ENCODE results near the gene MOSPD3.

MOSPD3 gene

GRCh38 chr7:100575206-100575631 lies 37.1 kb upstream of the MOSPD3 start:
- Histone ChIP-seq H3K27me3 (replicated peaks) (no peaks in the 10 kb centered on the region), H3K27ac (no peak overlapping the region), H3K36me3 (replicated peaks) (peaks cover 59% of the 10 kb centered on the region), H3K4me3 (ENCODE audit: low read depth, low read length) (no peak overlapping the region)
- in situ Hi-C loops (cut with HindIII; ENCODE audit: low pct_ligation_motif_present, low sequenced_read_pairs): no loop called here
- no peak for TF ChIP-seq CTCF (IDR thresholded peaks at IDR 0.05; ENCODE audit: low read depth, low read length, missing control alignments)
- no peak for DNase-seq

- H3K36me3 ChIP-seq (replicated peaks): peaks cover 66% of the 10 kb centered on the region
- H3K27me3 ChIP-seq (replicated peaks): no peaks in the 10 kb centered on the region
- DNase-seq: no peak
- TF ChIP-seq CTCF (IDR thresholded peaks at IDR 0.05; ENCODE audit: low read depth, low read length, missing control alignments): no peak
- no peak overlapping the region for H3K27ac ChIP-seq
- no peak overlapping the region for H3K4me3 ChIP-seq (ENCODE audit: low read depth, low read length)
- in situ Hi-C loops (cut with HindIII; ENCODE audit: low pct_ligation_motif_present, low sequenced_read_pairs): no loop called here
Measured at GRCh38 chr7:100575746-100576383, 36.5 kb upstream of the MOSPD3 start.

- DNase-seq: no peak
- TF ChIP-seq CTCF (IDR thresholded peaks at IDR 0.05; ENCODE audit: low read depth, low read length, missing control alignments): no peak
- in situ Hi-C loops (cut with HindIII; ENCODE audit: low pct_ligation_motif_present, low sequenced_read_pairs): no loop called here
- no peak overlapping the region for H3K4me3 ChIP-seq (ENCODE audit: low read depth, low read length)
- H3K36me3 ChIP-seq (replicated peaks): peaks cover 72% of the 10 kb centered on the region
- no peak overlapping the region for H3K27ac ChIP-seq
- no peaks in the 10 kb centered on the region for H3K27me3 ChIP-seq (replicated peaks)
Measured at GRCh38 chr7:100576384-100576993, 35.9 kb upstream of the MOSPD3 start.

GRCh38 chr7:100577103-100577502 lies 35.2 kb upstream of the MOSPD3 start:
- DNase-seq: no peak
- no peaks in the 10 kb centered on the region for H3K27me3 ChIP-seq (replicated peaks)
- H3K27ac ChIP-seq: no peak overlapping the region
- H3K36me3 ChIP-seq (replicated peaks): peaks cover 78% of the 10 kb centered on the region
- H3K4me3 ChIP-seq (ENCODE audit: low read depth, low read length): no peak overlapping the region
- TF ChIP-seq CTCF (IDR thresholded peaks at IDR 0.05; ENCODE audit: low read depth, low read length, missing control alignments): no peak
- in situ Hi-C loops (cut with HindIII; ENCODE audit: low pct_ligation_motif_present, low sequenced_read_pairs): no loop called here

- Histone ChIP-seq H3K4me3 (ENCODE audit: low read depth, low read length) (no peak overlapping the region), H3K36me3 (replicated peaks) (peaks cover 82% of the 10 kb centered on the region), H3K27ac (no peak overlapping the region), H3K27me3 (replicated peaks) (no peaks in the 10 kb centered on the region)
- no peak for TF ChIP-seq CTCF (IDR thresholded peaks at IDR 0.05; ENCODE audit: low read depth, low read length, missing control alignments)
- in situ Hi-C loops (cut with HindIII; ENCODE audit: low pct_ligation_motif_present, low sequenced_read_pairs): no loop called here
- DNase-seq: no peak
Measured at GRCh38 chr7:100577507-100577906, 34.8 kb upstream of the MOSPD3 start.

Data from brain microvascular endothelial cell (primary cell).